Stimulated activated CD4-positive, alpha-beta T cell treated with anti-CD3 and anti-CD28 coated beads, TNF-alpha, amount 100 ng/mL, for 24 hours (primary cell): ENCODE results near the gene CGN.

ENCODE experiments used
- DNase-seq, 3 experiments: peaks; one replicate each; pipeline ENCODE4 v3.0.0-alpha.2; 2020; ENCODE audit warnings: low read depth in 3 of 3

CGN gene

GRCh38 chr1:151510957-151511635 is at the start of gene CGN:
Gene CGN, plus strand, starts transcription at chr1:151511387. Its CDS starts 7,133 bp downstream, at chr1:151518520.
- peak; percentile 70 to 84 (median 75) for DNase-seq

GRCh38 chr1:151461694-151462093 is 49.5 kb upstream of the CGN start:
- DNase-seq, result no peak

GRCh38 chr1:151465026-151465425 is 46.2 kb upstream of the CGN start:
- DNase-seq, result no peak

GRCh38 chr1:151472856-151473731 is 38.1 kb upstream of the CGN start:
- DNase-seq, result peak in 1 of 3 experiments; percentile 19

- DNase-seq, result no peak
These were observed 36.4 kb upstream of the CGN start for GRCh38 chr1:151474745-151475144.

- DNase-seq, result no peak
These were observed 36.0 kb upstream of the CGN start for GRCh38 chr1:151475175-151475574.

- no peak for DNase-seq
These were observed 35.1 kb upstream of the CGN start for GRCh38 chr1:151476083-151476482.

- no peak for DNase-seq
These were observed 34.1 kb upstream of the CGN start for GRCh38 chr1:151477066-151477465.

- DNase-seq, result no peak
These were observed 32.9 kb upstream of the CGN start for GRCh38 chr1:151478140-151478812.

GRCh38 chr1:151478923-151479322 is 32.3 kb upstream of the CGN start:
- DNase-seq, result no peak

- DNase-seq, result no peak
These were observed 31.7 kb upstream of the CGN start for GRCh38 chr1:151479462-151479861.

- no peak for DNase-seq
These were observed 29.2 kb upstream of the CGN start for GRCh38 chr1:151482017-151482416.

- no peak for DNase-seq
These were observed 25.4 kb upstream of the CGN start for GRCh38 chr1:151485685-151486255.

- DNase-seq, result no peak
These were observed 24.6 kb upstream of the CGN start for GRCh38 chr1:151486557-151486956.

- DNase-seq, result no peak
These were observed 19.5 kb upstream of the CGN start for GRCh38 chr1:151491641-151492040.

GRCh38 chr1:151492120-151492519 is 19.1 kb upstream of the CGN start:
- no peak for DNase-seq

- no peak for DNase-seq
These were observed 18.1 kb upstream of the CGN start for GRCh38 chr1:151493042-151493441.

- no peak for DNase-seq
These were observed 16.4 kb upstream of the CGN start for GRCh38 chr1:151494741-151495281.

GRCh38 chr1:151495316-151495715 is 15.9 kb upstream of the CGN start:
- no peak for DNase-seq

GRCh38 chr1:151499365-151499764 is 11.8 kb upstream of the CGN start:
- DNase-seq, result no peak

- DNase-seq, result no peak
These were observed 11.3 kb upstream of the CGN start for GRCh38 chr1:151499930-151500329.

- no peak for DNase-seq
These were observed 9.7 kb upstream of the CGN start for GRCh38 chr1:151501474-151501873.
